ENCODE results near the gene JUNB.

GRCh38 chr19:12833418-12833737 lies 42.1 kb downstream of the JUNB start:
- TF ChIP-seq CTCF (optimal IDR thresholded peaks at IDR 0.05 in 1 of 3, IDR thresholded peaks at IDR 0.05 in 1 of 3, conservative IDR thresholded peaks at IDR 0.05 in 1 of 3; ENCODE audit: extremely low read depth in 1 of 3, insufficient read depth in 2 of 3, low read length in 3 of 3) = no peak
- no peak for TF ChIP-seq EZH2 (IDR thresholded peaks at IDR 0.05; ENCODE audit: low read length)

Data from keratinocyte (primary cell).